PC-3 (cell line): ENCODE data around the gene NLRP10.

Experiments
- EZH2phosphoT487 ChIP-seq: fragments of 300-600 bp; sonication (generic); IDR thresholded peaks from 2 replicates; pipeline ENCODE4 v1.6.1; 2018; ENCODE audit warnings: mild to moderate bottlenecking, antibody characterized with exemption, low read length, borderline replicate concordance
- TF ChIP-seq, protein P1 (sequence below): fragments of 300-600 bp; sonication (generic); conservative IDR thresholded peaks from 2 replicates; pipeline ENCODE4 v1.5.1; 2017; ENCODE audit warnings: antibody characterized with exemption, low read depth, mild to moderate bottlenecking, low read length

DNA sequence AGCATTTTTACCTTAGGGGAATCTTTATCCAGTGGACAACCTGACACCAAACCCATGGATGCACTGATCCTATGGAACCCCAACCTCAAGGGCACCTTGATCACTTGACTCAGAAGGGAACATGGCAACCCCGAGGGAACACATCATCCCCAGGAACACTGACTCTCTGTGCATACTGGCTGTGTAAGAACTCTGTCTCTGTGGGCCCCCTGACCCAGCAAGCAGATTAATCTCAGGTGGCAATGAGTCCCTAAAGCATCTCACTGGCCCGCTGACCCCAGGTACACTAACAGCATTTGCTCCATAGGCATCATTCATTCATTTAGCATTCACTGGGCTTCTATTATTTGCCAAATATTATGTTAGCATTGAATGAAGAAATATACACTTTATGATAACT, 38.8 kb upstream of the NLRP10 start:
- TF ChIP-seq, protein P1, sequence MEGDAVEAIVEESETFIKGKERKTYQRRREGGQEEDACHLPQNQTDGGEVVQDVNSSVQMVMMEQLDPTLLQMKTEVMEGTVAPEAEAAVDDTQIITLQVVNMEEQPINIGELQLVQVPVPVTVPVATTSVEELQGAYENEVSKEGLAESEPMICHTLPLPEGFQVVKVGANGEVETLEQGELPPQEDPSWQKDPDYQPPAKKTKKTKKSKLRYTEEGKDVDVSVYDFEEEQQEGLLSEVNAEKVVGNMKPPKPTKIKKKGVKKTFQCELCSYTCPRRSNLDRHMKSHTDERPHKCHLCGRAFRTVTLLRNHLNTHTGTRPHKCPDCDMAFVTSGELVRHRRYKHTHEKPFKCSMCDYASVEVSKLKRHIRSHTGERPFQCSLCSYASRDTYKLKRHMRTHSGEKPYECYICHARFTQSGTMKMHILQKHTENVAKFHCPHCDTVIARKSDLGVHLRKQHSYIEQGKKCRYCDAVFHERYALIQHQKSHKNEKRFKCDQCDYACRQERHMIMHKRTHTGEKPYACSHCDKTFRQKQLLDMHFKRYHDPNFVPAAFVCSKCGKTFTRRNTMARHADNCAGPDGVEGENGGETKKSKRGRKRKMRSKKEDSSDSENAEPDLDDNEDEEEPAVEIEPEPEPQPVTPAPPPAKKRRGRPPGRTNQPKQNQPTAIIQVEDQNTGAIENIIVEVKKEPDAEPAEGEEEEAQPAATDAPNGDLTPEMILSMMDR, result no peak
- no peak for TF ChIP-seq EZH2phosphoT487
